GM18873 (cell line): ENCODE data around the gene GCDH.
"Not testable (repeated sequence)": the region's sequence is repeated elsewhere in the genome, so short reads cannot be mapped to it uniquely, and the experiment has no call there.

Source experiments
- ATAC-seq: cut with Tn5 transposase; IDR thresholded peaks from one replicate; pipeline ENCODE4 v1.9.1; 2021; ENCODE audit warnings: mild to moderate bottlenecking, moderate library complexity, moderate number of reproducible peaks; ENCODE audit not compliant: unreplicated experiment, low FRiP score

Gene GCDH

DNA sequence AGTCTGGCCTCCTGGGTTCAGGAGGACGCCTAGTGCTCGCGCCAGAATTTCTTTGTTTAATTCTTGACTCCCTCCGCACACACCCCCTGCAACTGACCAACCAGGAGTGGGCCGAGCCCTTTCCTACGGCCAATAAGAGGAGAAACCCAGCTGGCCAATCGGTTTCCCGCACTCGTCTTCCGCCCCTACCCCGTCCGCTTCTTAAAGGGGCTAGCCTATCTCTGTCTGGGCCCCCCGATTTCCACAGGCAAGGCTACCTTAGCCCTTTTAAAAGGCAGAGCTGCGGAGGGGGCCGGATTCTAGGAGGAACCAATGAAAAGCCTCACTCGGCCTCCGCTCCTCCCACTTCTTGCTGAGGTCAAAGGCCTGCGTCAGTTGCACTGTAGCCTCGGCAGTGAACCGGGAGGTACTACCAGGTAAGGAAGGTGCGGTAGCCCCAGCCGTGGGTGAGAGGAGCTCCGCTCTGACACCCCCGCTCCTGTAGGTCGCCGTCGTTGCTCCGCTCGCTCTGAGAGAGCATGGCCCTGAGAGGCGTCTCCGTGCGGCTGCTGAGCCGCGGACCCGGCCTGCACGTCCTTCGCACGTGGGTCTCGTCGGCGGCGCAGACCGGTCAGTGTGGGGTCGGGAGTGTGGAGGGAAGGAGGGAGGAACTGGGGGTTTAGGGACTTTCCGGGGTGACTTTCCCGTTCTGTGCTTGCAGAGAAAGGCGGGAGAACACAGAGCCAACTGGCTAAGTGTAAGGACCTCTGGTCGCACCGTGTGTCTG is at the start of gene GCDH:
Gene GCDH, plus strand, starts transcription at position 374 of the 766 bp plus-strand sequence. Its CDS starts 145 bp downstream, at position 519.
- peak; percentile 72 for ATAC-seq

DNA sequence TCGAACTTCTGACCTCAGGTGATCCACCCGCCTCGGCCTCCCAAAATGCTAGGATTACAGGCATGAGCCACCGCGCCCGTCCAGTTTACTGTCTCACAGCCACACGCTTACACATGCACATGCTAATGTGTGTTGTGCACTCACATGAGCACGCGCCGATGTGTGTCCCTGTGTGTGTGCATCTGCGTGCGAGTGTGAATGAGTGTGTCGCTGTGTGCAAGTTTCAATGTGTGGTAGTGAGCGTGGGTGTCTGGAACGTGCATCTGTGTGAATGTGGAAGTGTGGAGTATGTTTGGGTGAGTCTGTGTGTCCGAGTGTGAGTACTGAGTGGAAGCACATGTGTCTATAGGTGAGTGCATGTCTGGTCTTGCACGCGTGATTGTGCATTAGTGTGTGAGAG is 48.4 kb upstream of the GCDH start:
- ATAC-seq: no peak

DNA sequence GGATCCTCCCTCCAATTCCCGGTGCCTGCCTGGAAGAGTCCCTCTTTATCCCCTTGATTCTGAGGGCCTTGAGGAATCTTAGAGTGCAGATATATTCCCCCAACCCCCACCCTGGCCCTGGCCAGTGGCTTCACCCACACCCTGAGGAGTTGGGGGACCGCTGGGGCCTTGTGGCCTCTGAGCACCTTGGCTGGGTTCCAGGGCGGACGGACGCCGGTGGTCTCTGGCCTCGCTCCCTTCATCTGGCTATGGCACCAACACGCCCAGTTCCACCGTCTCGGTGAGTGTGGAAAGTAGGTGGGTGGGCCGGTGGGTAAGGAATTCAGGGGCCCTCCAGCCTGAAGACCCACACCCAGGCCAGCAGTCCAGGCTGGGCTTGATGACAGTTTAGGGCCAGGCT is 47.6 kb upstream of the GCDH start:
- no peak for ATAC-seq

DNA sequence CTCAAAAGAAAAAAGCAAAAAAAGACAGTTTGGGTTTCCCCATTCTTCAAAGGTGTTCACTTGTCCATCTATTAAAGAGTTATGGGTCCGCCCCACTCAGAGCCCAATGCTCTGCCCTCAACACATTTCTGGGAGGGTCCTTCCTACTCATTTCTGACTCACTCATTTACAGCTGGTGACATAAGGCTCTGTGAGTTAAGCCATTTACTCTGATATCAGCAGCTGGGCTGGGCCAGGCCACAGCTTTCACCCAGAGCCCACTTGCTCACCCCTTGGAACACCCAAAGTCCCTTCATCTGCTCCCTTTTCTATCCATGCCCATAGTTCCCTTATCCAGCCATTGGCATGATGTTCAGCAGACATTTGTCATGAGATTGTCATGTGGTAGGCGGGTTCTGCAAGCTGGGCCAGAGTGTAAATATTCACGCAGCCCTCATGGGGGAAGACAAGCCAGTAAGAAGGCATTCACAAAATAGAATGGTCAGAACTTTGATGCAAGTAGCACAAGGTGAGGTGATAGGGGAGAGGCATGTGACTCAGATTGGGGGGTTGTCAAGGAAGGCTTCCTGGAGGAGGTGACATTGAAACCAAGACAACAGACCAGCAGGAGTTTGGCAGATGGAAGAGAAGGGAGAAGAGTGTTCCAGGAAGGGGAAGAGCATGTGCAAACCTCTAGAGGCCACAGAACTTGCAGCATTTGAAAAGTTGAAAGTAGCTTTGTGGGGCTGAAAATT is 46.8 kb upstream of the GCDH start:
- ATAC-seq: no peak

DNA sequence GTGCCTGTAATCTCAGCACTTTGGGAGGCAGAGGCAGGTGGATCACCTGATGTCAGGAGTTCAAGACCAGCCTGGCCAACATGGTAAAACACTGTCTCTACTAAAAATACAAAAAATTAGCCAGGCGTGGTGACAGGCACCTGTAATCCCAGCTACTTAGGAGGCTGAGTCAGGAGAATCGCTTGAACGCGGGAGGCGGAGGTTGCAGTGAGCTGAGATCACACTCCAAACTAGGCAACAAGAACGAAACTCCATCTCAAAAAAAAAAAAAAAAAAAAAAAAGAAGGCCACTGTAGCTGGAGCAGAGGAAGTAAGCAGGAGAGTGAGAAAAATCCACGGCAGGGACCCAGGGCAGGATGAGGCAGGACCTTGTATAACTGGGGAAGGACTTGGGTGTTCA is 44.3 kb upstream of the GCDH start:
- ATAC-seq: not testable (repeated sequence)

DNA sequence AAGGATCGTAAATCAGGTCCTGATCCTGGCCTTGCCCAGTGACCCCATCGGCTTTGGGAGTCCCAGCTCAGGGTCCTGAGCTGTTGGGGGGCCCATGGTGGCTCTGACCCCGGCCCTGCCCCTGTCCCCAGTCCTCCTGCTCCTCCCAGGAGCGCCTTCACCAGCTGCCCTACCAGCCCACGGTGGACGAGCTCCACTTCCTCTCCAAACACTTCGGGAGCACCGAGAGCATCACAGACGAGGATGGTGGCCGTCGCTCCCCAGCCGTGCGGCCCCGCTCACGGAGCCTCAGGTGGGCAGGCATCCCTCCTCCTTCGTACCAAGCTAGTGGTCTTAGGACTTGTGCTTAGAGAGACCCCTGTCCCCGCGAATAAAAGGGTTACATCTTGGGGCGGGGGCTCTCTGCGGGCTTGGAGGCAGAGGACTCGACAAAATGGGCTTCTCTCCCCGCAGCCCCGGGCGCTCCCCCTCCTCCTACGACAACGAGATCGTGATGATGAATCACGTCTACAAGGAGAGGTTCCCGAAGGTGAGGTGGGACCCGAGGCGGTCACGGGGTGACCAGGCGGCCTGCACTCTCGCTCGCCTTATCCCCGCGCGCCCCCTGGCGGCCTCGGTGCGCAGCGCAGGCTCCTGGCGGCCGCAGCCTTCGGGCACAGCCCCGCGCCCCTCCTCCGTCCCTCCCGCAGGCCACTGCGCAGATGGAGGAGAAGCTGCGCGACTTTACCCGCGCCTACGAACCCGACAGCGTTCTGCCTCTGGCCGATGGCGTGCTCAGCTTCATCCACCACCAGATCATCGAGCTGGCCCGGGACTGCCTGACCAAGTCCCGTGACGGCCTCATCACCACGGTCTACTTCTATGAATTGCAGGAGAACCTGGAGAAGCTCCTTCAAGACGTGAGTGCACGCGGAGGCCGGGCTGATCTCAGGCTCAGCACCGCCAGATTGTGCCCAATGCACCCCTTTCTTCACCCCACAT is 43.5 kb upstream of the GCDH start:
- ATAC-seq: no peak

DNA sequence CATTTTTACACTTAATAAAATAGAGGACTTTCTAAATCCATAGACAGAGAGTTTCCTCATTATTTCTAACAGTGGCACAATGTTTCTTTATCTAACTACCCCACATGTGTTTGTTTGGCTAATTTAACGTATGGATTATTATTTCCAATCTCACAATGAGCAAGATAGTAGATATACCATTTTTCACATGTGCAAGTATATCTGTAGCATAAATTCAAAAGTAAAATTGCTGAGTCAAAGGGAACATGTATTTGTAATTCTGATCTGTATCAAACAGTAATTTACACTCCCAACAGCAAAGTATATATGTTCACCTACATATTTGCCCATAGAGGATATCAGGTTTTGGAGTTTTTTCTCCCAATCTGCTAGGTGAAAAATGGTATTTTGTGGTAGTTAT is 34.3 kb upstream of the GCDH start:
- ATAC-seq: no peak

DNA sequence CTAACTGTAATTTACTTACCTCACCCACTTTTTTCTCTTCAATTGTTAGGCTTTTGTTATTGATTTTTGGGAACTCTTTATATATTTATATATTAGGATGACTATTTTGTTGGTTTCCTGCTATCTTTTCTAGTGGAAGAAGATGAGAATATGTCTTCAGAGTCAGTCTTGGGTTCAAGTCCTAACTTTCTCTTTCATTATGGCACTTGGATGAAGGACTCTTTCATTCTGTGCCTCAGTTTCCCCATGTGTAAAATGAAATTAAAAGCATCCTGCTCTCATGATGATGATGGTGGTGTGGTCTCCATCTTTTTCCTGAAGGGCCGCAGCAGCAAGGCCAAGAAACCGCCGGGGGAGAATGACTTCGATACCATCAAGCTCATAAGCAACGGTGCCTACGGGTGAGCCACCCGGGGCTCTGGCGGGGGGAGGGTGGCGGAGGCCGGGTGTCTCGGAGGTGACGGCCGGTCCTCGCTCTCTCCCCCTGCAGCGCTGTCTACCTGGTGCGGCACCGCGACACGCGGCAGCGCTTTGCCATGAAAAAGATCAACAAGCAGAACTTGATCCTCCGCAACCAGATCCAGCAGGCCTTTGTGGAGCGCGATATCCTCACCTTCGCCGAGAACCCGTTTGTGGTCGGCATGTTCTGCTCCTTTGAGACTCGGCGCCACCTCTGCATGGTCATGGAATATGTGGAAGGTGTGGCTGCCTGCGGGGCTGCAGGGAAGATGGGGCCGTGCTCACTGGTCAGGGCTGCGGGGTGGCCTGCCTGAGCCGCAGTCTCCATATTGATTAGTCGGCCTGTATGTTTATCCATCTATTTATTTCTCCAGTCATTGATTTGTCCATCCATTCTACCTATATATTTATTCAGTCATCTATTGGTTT is 32.7 kb upstream of the GCDH start:
- no peak for ATAC-seq

DNA sequence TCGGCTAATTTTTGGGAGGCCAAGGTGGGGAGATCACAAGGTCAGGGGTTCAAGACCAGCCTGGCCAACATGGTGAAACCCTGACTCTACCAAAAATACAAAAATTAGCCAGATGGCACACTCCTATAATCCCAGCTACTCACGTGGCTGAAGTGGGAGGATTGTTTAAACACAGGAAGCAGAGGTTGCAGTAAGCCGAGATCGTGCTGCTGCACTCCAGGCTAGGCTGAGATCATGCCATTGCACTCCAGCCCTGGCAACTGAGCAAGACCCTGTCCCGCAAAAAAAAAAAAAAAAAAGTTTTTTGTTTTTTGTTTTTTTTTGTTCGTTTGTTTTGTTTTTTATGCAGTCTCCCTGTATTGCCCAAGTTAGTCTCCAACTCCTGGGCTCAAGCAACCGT is 31.4 kb upstream of the GCDH start:
- ATAC-seq: no peak

DNA sequence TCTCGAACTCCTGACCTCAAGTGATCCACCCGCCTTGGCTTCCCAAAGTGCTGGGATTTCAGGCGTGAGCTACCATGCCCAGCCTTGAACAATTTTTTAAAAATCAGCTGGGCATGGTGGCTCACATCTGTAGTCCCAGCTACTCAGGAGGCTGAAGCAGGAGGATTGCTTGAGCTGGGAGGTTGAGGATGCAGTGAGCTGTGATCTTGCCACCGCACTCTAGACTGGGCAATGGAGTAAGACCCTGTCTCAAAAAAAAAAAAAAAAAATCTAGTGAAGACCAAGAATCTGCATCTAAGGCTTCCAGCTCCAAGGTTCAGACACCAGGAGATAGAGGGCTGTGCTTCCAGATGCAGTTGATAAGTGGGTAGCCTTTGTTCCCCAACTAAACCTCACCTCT is 26.8 kb upstream of the GCDH start:
- ATAC-seq: no peak

DNA sequence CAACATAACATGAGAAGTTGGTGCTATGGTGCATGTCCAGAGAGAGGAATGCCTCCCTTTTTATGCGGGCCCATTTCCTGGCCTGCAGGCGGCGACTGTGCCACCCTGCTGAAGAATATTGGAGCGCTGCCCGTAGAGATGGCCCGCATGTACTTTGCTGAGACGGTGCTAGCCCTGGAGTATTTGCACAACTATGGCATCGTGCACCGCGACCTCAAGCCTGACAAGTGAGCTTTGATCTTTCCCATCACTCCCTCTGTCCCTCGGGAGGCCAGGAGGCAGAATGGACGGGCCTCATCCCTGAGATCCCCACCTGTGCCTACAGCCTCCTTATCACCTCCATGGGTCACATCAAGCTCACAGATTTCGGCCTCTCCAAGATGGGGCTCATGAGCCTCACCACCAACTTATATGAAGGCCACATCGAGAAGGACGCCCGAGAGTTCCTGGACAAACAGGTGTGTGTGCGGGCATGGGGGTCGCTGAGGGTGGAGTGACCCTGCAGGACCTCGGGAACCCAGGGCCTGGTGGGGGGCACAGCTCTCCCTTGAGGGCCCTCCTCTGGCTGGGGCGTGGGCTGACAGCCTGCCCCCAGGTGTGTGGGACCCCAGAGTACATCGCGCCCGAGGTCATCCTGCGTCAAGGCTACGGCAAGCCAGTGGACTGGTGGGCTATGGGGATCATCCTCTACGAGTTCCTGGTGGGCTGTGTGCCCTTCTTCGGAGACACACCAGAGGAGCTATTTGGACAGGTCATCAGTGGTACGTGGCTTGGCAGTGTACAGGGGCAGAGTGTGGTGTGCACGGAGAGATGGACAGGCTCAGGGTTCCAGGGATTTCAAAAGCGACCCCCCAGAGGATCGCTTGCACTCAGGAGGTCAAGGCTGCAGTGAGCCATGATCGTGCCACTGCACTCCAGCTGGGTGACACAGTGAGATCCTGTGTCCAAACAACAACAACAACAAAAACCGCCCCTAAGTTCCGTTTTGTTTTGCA is 25.9 kb upstream of the GCDH start:
- no peak for ATAC-seq

DNA sequence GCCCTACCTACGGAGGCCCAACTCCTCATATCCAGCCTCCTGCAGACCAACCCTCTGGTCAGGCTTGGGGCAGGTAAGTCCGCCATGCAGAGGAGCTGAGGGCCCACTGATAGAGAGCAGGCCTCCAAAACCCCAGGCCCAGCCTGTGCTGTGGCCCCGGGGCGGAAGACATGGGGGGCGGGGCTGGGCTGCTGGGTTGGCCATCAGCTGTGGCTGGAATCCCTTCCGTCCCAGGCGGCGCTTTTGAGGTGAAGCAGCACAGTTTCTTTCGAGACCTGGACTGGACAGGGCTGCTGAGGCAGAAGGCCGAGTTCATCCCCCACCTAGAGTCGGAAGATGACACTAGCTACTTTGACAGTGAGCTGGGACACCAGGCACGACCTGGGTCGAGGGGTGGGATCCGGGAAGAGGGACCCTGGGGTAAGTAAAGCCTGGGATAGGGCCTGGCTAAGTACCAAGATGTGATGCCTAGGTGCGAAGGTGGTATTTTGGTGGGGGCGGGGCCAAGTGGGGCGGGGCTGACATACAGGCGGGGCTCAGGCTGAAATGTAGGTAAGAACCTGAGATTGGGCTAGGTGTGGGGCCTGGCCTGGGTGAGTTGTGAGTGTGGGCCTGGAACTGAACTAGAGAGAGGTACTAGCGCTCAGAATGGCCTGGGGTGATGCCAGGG is 25.1 kb upstream of the GCDH start:
- ATAC-seq: no peak

DNA sequence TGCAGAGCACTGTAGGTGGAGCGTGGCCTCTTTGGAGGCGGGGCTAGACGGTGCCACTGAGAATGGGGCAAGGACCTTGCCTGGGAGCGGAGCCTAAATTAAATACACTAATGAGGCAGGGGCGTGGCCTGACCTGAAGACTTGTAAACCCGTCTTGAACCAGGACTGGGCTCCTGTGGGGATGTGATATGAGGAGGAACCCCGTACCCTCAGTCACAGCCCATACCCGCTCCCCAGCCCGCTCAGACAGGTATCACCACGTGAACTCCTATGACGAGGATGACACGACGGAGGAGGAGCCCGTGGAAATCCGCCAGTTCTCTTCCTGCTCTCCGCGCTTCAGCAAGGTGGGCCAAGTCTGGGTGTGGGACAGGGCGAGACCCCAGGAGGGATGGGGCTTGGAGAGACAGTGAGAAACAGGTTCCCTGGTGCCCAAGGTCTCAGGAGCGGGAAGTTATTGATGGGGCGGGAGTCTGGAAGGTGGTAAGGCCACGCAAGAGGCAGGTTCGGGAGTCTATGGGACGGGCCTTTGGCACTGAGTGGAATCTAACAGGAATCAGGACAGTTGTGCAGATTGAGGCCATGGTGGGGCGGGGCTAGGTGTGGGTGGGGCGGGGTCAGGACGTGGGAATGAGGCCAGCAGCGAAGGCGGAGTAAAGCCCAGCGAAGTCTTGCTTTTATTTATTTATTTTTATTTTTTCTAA is 24.4 kb upstream of the GCDH start:
- ATAC-seq: no peak

DNA sequence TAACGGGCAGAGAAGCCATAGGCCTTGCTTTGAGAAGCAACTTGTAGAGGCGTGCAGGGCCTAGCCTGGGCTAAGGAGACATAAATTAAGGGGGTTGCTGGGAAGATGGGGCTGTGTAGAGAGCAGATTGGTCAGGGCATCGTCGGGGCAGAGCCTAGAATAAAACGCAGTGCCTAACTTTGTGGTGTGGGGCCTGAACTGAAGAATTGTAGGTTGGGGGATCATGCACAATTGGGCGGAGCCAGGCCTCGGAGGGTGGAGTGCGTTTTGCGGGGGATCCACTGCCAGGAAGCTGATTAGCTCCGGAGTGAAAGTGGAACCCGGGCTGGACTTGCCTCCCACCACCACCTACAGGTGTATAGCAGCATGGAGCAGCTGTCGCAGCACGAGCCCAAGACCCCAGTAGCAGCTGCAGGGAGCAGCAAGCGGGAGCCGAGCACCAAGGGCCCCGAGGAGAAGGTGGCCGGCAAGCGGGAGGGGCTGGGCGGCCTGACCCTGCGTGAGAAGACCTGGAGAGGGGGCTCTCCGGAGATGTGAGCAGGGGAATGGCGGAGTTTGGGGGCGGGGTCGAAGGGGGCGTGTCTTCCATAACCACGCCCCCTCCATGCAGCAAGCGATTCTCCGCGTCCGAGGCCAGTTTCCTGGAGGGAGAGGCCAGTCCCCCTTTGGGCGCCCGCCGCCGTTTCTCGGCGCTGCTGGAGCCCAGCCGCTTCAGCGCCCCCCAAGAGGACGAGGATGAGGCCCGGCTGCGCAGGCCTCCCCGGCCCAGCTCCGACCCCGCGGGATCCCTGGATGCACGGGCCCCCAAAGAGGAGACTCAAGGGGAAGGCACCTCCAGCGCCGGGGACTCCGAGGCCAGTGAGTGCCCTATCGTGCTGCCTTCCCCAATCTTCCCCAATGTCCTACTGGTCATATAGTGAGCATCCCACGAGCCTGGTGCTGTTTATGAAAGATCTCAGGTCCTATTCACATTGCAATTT is 23.6 kb upstream of the GCDH start:
- no peak for ATAC-seq

DNA sequence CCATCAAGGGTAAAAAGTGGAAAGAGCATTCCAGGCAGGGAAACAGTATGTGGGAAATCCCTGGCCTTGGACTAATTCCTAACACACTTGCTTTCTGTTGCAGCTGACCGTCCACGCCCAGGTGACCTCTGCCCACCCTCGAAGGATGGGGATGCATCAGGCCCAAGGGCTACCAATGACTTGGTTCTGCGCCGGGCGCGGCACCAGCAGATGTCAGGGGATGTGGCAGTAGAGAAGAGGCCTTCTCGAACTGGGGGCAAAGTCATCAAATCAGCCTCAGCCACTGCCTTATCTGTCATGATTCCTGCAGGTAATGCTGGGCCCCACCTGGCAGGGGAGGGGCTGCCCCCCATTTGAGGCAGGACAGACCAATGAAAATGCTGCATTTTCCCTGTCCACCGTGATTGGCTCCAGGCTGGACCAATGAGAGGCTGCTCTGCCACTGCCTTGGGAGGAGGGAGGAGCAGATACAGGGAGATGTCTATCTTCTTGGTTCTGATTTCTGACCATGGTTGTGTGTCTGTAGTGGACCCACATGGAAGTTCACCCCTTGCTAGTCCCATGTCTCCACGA is 22.3 kb upstream of the GCDH start:
- ATAC-seq: no peak

DNA sequence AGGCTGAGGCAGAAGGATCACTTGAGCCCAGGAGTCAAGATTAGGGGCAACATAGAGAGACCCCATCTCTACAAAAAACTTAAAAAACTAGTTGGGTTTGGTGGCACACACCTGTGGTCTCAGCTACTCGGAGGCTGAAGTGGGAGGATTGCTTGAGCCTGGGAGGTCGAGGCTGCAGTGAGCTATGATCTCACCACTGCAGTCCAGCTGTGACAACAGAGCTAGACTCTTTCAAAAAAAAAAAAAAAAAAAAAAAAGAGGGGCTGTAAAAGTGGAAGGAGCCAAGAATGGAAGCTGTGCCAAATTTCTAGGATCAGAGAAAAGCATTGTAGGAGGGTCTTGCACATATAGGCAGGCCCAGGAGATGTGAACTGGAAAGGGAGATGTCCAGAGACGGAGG is 19.3 kb upstream of the GCDH start:
- no peak for ATAC-seq
